HG03196 (cell line): ENCODE results near the gene LIN28A.
"Not testable (repeated sequence)": the region's sequence is repeated elsewhere in the genome, so short reads cannot be mapped to it uniquely, and the experiment has no call there.

Experiments
- ATAC-seq: cut with Tn5 transposase; IDR thresholded peaks from one replicate; pipeline ENCODE4 v1.9.1; 2021; ENCODE audit not compliant: unreplicated experiment

Gene LIN28A

GRCh38 chr1:26410706-26411623 is at the start of gene LIN28A:
Gene LIN28A (plus strand): TSS chr1:26410817. CDS start chr1:26410892, 75 bp downstream.
- no peak for ATAC-seq

DNA sequence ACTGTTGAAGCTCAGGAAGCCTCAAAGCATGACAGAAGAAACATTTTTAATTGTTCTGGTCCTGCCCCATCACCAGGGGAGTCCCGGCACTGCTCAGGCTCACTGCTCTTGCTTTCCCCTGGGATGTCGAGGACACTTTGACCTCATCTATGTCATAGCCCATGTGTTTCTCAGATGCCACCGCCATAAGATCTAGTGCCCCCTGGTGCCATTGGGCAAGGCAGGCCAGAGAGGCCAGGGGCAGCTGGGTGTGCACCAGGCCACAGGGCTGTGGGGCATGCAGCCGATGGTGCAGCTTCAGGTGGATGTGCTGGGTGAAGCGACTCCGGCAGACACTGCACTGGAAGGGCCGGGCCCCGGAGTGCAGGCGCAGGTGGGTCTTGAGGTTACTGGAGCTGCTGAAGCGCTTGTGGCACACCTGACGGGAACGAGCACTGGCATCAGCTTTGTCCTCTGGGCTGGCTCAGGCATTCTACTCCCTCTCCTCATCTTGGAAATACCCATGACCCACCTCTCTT is 49.0 kb upstream of the LIN28A start:
- no peak for ATAC-seq

DNA sequence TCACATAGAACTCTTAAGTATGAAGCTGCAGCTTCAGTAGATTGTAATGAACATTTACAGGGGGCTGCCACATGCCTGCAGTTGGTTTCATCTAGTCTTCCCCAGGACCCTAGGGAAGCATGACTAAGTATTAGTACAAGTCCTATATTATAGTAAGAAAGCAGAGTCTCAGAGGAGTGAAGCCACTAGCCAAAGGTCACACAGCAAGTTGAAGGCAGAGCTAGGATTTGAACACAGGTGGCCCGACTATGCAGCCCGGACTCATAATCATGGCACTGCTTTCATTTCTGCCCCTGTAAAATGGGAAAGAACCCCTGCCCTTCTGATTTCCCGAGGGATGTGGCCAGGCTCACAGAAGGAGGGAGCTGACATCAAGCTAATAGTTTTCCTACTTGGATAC is 48.3 kb upstream of the LIN28A start:
- no peak for ATAC-seq

DNA sequence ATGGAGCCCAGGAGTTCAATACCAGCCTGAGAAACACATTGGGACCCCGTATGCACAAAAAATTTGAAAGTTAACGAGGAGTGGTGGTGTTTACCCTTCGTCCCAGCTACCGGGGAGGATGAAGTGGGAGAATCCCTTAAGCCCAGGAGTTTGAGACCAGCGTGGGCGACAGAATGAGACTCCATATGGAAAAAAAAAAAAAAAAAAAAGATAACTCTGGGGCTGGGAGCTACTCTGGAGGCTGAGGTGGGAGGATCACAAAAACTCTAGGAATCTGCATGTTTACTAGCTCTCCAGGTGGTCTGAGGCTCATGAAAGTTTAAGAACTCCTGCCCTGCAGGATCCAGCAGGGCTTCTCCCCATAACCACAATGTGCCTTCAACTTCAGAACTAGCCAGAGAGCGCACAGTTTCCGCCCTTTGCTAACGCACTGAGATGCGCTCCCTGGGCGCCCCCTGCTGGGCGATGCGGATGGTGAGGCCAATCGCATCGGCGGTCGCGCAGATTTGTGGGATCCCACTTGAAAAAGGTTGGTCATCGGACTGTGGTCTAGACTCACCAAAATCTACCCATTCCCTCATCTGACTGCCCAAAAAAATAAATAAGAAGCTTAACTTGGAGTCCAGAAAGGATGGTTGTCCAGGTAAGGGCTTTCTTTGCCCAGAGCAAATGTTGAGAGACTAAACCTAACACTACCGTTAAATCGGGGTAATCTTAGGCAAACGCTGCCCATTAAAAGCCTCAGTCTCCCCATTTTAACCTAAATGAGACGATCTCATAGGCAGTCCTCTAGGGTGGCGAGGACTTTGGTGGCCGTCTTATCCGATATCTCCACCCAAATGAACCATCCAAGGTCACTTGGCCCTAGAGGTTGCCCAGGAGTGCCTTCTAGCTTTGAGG is 46.8 kb upstream of the LIN28A start:
- ATAC-seq: no peak

GRCh38 chr1:26364956-26365355 is 45.7 kb upstream of the LIN28A start:
- ATAC-seq: no peak

GRCh38 chr1:26367441-26367840 is 43.2 kb upstream of the LIN28A start:
- no peak for ATAC-seq

- no peak for ATAC-seq
Measured at GRCh38 chr1:26368006-26368405, 42.6 kb upstream of the LIN28A start.

GRCh38 chr1:26368486-26368885 is 42.1 kb upstream of the LIN28A start:
- ATAC-seq: no peak

- ATAC-seq: no peak
Measured at GRCh38 chr1:26370591-26371382, 39.8 kb upstream of the LIN28A start.

DNA sequence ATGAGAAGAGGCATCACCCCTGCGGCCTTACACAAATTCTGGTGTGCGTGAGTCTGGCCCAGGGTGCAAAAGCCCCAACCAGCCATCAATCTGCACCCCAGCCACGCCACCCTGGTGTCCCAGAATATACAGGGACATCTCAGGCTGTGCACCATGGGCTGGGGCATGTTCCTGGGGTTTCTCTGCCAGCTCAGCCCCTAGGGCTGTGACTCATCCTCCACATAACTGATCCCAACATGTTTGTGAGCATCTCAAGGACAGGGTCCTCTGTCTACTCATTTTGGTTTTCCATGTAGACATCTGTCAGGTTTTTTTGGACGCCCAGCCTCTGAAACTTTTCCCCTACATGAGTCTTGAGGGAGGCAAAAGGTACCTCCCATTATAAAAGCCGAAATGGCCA is 38.6 kb upstream of the LIN28A start:
- no peak for ATAC-seq

GRCh38 chr1:26372611-26373010 is 38.0 kb upstream of the LIN28A start, which contains the start of gene ZNF683:
Gene ZNF683 (minus strand): TSS chr1:26372750. CDS start chr1:26368571, 4,179 bp downstream.
- ATAC-seq: not testable (repeated sequence)

- ATAC-seq: no peak
Measured at GRCh38 chr1:26373281-26373680, 37.3 kb upstream of the LIN28A start.

DNA sequence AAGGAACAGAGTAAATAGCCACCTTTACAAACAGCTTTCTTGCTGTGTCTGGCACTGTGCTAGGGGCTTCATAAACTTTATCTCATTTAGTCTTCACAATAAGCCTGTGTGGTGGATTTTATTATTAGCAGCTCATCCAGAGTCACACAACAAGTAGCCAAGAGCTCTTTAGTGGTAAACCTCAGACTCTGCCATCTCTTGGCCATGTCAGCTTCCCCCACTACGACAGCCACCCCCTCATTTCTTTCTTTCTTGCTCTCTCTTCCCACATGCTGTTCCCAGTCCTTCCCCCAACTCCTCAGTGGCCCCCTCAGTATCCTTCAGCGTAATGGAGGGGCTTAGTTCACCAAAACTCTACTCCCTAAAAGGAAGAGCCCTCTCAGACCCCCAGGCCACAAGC is 36.8 kb upstream of the LIN28A start:
- no peak for ATAC-seq

- not testable (repeated sequence) for ATAC-seq
Measured at GRCh38 chr1:26374361-26374760, 36.3 kb upstream of the LIN28A start.

- ATAC-seq: no peak
Measured at GRCh38 chr1:26375081-26375480, 35.5 kb upstream of the LIN28A start.

GRCh38 chr1:26376050-26376449 is 34.6 kb upstream of the LIN28A start:
- ATAC-seq: no peak

DNA sequence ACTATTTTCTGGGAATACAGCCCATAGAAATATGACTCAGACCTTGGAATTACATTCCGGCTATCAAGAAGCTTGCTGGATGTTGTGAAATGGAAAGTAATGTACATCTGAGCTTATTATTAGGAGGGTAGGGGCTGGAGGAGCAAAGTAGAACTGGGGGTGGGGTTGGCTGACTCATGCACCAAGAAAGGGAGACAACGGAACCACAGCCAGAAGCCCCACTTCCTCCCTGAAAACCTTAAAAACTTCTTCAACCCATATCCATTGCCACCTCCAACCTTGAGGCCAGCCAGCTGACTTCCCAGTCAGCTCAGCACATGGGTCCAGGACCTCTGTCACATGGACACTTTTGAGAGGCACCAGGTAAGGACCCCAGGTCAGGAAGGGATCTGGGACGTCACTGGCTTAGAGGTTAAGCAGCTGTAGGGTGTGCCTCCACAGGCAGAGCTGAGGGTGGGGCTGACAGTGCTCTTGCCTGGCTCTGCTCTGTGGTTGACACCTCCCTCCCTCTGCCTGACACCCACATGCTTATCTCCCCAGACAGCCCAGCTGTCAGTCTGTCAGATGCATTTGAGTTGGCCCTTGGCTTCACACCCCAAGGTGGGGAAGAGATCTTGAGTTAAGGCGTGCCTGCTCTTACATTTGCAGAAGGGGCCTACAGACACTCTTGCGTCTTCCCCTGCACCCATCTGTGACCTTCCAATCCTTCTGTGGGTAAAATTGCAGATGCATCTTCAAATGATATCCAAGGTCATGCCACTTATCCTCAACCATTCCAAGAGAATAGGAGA is 32.3 kb upstream of the LIN28A start:
- peak; percentile 73 for ATAC-seq

- no peak for ATAC-seq
Measured at GRCh38 chr1:26378879-26379251, 31.8 kb upstream of the LIN28A start.

DNA sequence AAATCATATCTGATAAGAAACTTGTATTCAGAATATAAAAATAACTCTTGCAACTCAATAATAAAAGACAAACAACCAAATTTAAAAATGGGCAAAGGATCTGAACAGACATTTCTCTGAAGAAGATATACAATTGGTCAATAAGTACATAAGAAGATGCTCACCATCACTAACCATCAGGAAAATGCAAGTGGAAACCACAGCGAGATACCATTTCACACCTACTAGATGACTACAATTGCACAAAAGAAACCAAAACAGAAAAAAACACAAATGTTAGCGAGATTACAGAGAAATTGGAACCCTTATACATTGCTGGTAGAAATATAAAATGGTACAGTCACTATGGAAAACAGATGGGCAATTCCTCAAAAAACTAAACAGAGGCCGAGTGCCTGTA is 26.5 kb upstream of the LIN28A start:
- ATAC-seq: no peak

DNA sequence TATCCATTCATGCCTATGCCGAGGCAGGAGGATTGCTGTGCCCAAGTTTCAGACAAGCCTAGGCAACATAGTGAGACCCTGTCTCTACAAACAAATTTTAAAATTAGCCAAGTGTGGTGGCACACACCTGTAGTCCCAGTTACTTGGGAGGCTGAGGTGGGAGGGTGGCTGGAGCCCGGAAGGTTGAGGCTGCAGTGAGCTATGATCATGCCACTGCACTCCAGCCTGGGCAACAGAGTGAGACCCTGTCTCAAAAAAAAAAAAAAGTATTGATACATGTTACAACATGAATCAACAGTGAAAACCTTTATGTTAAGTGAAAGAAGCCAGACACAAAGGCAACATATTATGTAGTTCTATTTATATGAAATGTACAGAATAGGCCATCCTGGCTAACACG is 25.6 kb upstream of the LIN28A start:
- ATAC-seq: not testable (repeated sequence)
